Karpas-422 (cell line): ENCODE data around the gene GFRA1. TPM values are rescaled to one million over a fixed set of nuclear protein-coding genes. Genes with fewer than 3 reads are reported as not detected.

Experiments
- DNase-seq: peaks from one replicate; pipeline ENCODE4 v3.0.0-alpha.2; 2015
- H2AFZ ChIP-seq: fragments of 200-600 bp; sonication (generic); 2 replicates; pipeline ENCODE4 v1.6.1; 2014; ENCODE audit warnings: antibody characterized with exemption, low read length, mixed read lengths
- H3K27ac ChIP-seq: fragments of 200-600 bp; sonication (generic); 2 replicates; pipeline ENCODE4 v1.5.1; 2014; ENCODE audit warnings: mild to moderate bottlenecking, low read length, moderate library complexity
- H3K27me3 ChIP-seq: fragments of 200-600 bp; sonication (generic); 2 replicates; pipeline ENCODE4 v1.6.1; 2014; ENCODE audit warnings: low read length, mixed read lengths
- H3K36me3 ChIP-seq: fragments of 200-600 bp; sonication (generic); 2 replicates; pipeline ENCODE4 v1.6.1; 2014; ENCODE audit warnings: low read length, mixed read lengths; ENCODE audit not compliant: insufficient read depth
- H3K4me1 ChIP-seq: fragments of 200-600 bp; sonication (generic); 2 replicates; pipeline ENCODE4 v1.6.1; 2014; ENCODE audit warnings: mild to moderate bottlenecking, low read length, mixed read lengths
- H3K4me2 ChIP-seq: fragments of 200-600 bp; sonication (generic); 2 replicates; pipeline ENCODE4 v1.6.1; 2014; ENCODE audit warnings: low read length, low read depth, mild to moderate bottlenecking; ENCODE audit not compliant: poor library complexity, severe bottlenecking
- H3K4me3 ChIP-seq: fragments of 200-600 bp; sonication (generic); 2 replicates; pipeline ENCODE4 v1.5.1; 2014; ENCODE audit warnings: mild to moderate bottlenecking, antibody characterized with exemption, low read length, mixed read lengths
- H3K79me2 ChIP-seq: fragments of 200-600 bp; sonication (generic); 2 replicates; pipeline ENCODE4 v1.6.1; 2014; ENCODE audit warnings: mild to moderate bottlenecking, low read length, mixed read lengths
- H3K9ac ChIP-seq: fragments of 200-600 bp; sonication (generic); 2 replicates; pipeline ENCODE4 v1.6.0; 2014; ENCODE audit warnings: low read length
- H3K9me2 ChIP-seq: fragments of 200-600 bp; sonication (generic), shearing (Covaris generic); replicated peaks from 2 replicates; pipeline ENCODE4 v1.6.0; 2014; ENCODE audit warnings: mild to moderate bottlenecking, low read length, moderate library complexity; ENCODE audit not compliant: insufficient read depth
- H3K9me3 ChIP-seq: fragments of 300-700, 200-600 bp; sonication (generic); 2 replicates; pipeline ENCODE4 v1.6.1; 2014; ENCODE audit warnings: low read length, mixed read lengths
- H4K20me1 ChIP-seq: fragments of 200-600 bp; sonication (generic); 2 replicates; pipeline ENCODE4 v1.6.1; 2014; ENCODE audit warnings: mild to moderate bottlenecking, antibody characterized with exemption, low read length, low read depth; ENCODE audit not compliant: insufficient read depth
- total RNA-seq: library from RNA; depleted of rRNA; stranded (reverse); fragments of >200 nt; shearing (Covaris generic); gene quantifications from 2 replicates; pipeline ENCODE4 v1.2.3, GENCODE V29; 2014; ENCODE audit warnings: low replicate concordance

GFRA1 gene
- total RNA-seq, 1 experiment from 2014 or later, result not detected

DNA sequence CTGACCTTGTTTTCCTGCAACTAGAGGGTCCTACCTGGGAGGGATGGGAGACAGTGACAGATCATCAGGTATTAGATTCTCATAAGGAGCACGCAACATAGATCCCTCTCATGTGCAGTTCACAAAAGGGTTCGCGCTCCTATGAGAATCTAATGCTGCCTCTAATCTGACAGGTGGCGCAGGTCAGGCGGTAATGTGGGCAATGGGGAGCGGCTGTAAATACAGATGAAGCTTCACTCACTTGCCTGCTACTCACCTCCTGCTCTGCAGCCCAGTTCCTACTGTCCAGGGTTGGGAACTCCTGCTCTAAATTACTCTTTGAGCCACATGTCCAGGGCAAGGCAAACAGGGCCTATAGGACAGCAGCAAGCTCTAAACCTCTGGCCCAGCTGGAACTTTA, 46.2 kb downstream of the GFRA1 start:
- Histone ChIP-seq H3K27ac (no peak overlapping the region), H3K4me2 (no peak overlapping the region), H4K20me1 (no peaks in the 10 kb centered on the region), H3K4me3 (no peak overlapping the region), H3K79me2 (no peaks in the 10 kb centered on the region), H3K9ac (no peak overlapping the region), H3K27me3 (no peaks in the 10 kb centered on the region), H3K9me3 (no peaks in the 10 kb centered on the region), H3K36me3 (no peaks in the 10 kb centered on the region), H3K4me1 (no peaks in the 10 kb centered on the region), H2AFZ (no peak overlapping the region), H3K9me2 (no peaks in the 10 kb centered on the region)
- DNase-seq, result no peak

DNA sequence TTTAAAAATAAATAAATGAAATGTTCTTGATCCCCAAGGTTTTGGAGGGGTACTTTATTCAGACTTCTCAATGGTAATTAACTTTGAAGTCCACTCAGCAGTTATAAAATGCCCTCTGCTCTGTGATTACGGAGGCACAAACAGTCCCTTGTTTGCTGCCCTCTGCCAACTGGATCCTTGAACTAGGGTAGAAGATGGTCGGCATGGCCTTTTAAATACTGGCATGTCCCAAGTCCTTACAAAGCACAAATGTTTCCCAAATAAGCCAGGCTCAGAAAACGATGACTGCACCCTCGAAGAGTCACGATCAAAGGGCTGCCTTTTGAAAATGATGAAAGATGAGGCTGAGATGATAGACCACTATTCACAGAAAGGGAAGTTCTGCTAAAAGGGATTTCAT, 47.0 kb downstream of the GFRA1 start:
- H3K9me2 ChIP-seq, result no peaks in the 10 kb centered on the region
- no peaks in the 10 kb centered on the region for H3K79me2 ChIP-seq
- H3K4me1 ChIP-seq, result no peaks in the 10 kb centered on the region
- no peak for DNase-seq
- no peak overlapping the region for H3K27ac ChIP-seq
- H3K4me3 ChIP-seq, result no peak overlapping the region
- no peak overlapping the region for H3K9ac ChIP-seq
- H3K36me3 ChIP-seq, result no peaks in the 10 kb centered on the region
- no peak overlapping the region for H2AFZ ChIP-seq
- H4K20me1 ChIP-seq, result no peaks in the 10 kb centered on the region
- H3K27me3 ChIP-seq, result no peaks in the 10 kb centered on the region
- no peak overlapping the region for H3K4me2 ChIP-seq
- no peaks in the 10 kb centered on the region for H3K9me3 ChIP-seq

DNA sequence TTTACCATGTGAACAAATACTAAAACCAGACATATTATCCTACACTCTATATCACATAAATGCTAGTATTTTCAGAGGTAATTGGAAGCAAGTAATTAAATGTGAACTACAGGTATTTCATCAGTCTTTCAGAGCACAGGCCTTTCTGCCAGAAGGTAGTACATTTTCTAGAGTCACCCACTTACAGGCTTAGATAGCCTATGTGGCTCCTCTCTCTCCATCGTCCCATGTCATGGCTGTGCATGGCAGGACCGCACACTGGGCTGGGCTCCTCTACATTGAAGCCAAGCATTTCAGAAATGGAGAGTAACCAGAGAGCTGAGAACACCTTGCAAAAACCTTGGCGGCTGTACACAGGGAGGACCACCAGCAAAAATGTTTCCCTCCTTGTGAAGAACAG, 49.7 kb downstream of the GFRA1 start:
- Histone ChIP-seq H4K20me1 (no peaks in the 10 kb centered on the region), H3K4me2 (no peak overlapping the region), H3K36me3 (no peaks in the 10 kb centered on the region), H3K4me3 (no peak overlapping the region), H3K9ac (no peak overlapping the region), H3K9me3 (no peaks in the 10 kb centered on the region), H3K4me1 (no peaks in the 10 kb centered on the region), H3K27ac (no peak overlapping the region), H2AFZ (no peak overlapping the region), H3K27me3 (no peaks in the 10 kb centered on the region), H3K9me2 (no peaks in the 10 kb centered on the region), H3K79me2 (no peaks in the 10 kb centered on the region)
- DNase-seq, result no peak

DNA sequence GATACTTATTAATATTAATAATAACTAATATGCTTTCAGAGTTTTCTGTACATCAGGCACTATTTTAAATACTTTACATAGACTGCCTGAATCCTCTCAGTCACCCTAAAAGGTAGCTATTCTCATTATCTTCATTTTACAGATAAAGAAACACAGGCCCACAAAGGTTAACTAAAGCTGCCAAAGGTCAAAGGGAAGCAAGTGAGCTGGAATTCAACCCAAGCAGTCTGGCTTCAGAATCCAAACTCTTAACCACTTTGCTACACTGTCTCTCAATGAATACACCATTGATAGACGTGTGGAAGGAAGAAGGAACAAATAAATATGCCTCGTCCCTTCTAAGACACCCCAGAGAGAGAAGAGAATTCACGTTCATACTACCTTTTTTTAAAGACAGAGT, 52.0 kb downstream of the GFRA1 start:
- Histone ChIP-seq H3K79me2 (no peaks in the 10 kb centered on the region), H3K27ac (no peak overlapping the region), H3K9me3 (no peaks in the 10 kb centered on the region), H3K9me2 (no peaks in the 10 kb centered on the region), H2AFZ (no peak overlapping the region), H4K20me1 (no peaks in the 10 kb centered on the region), H3K4me3 (no peak overlapping the region), H3K4me1 (no peaks in the 10 kb centered on the region), H3K27me3 (no peaks in the 10 kb centered on the region), H3K9ac (no peak overlapping the region), H3K36me3 (no peaks in the 10 kb centered on the region), H3K4me2 (no peak overlapping the region)
- DNase-seq, result no peak

DNA sequence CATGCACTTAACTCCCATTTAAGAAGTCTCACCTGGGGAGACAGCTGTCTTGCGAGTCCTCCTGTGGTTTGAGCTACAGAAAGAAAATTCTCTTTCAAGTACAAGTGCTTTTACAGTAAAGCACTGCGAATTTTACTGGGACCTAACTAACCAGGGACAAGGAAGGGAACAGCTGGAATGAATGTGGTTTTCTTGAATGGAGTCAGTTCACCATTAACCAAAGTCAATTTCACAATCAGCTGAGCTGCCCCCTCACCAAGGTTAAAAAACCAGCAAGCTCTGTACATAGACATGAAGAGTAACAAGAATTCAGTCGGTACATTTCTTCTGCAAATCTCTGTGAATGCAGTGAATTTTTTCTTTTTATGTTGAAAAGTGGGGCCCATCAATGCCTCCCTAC, 56.3 kb downstream of the GFRA1 start:
- no peak for DNase-seq
- H3K27me3 ChIP-seq, result no peaks in the 10 kb centered on the region
- H2AFZ ChIP-seq, result no peak overlapping the region
- H3K9me3 ChIP-seq, result no peaks in the 10 kb centered on the region
- H3K79me2 ChIP-seq, result no peaks in the 10 kb centered on the region
- no peak overlapping the region for H3K4me3 ChIP-seq
- no peak overlapping the region for H3K4me2 ChIP-seq
- H4K20me1 ChIP-seq, result no peaks in the 10 kb centered on the region
- H3K9ac ChIP-seq, result no peak overlapping the region
- H3K36me3 ChIP-seq, result no peaks in the 10 kb centered on the region
- H3K27ac ChIP-seq, result no peak overlapping the region
- H3K4me1 ChIP-seq, result no peaks in the 10 kb centered on the region
- H3K9me2 ChIP-seq, result no peaks in the 10 kb centered on the region

DNA sequence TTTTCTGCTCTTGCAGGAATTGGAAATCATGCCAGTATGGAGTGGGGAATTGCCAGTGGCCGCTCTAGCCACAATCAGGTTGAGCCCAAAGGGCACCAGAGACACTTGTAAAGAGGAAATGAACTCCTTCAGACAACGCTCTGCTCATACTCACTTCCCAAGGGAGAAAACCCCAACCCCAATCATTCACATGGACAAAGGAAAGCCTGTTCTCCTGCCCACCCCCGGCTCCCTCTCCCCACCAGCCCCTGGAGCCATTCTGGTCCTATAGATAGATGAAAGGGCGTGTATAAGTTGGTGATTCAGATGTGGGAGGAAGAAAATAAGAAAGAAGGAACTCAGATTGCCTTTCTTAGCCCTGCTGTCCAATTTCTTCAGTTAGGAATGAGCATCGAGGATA, 57.4 kb downstream of the GFRA1 start:
- Histone ChIP-seq H3K36me3 (no peaks in the 10 kb centered on the region), H3K4me2 (no peak overlapping the region), H2AFZ (no peak overlapping the region), H3K27me3 (no peaks in the 10 kb centered on the region), H4K20me1 (no peaks in the 10 kb centered on the region), H3K9ac (no peak overlapping the region), H3K4me1 (no peaks in the 10 kb centered on the region), H3K9me2 (no peaks in the 10 kb centered on the region), H3K4me3 (no peak overlapping the region), H3K9me3 (no peaks in the 10 kb centered on the region), H3K27ac (no peak overlapping the region), H3K79me2 (no peaks in the 10 kb centered on the region)
- DNase-seq, result no peak

DNA sequence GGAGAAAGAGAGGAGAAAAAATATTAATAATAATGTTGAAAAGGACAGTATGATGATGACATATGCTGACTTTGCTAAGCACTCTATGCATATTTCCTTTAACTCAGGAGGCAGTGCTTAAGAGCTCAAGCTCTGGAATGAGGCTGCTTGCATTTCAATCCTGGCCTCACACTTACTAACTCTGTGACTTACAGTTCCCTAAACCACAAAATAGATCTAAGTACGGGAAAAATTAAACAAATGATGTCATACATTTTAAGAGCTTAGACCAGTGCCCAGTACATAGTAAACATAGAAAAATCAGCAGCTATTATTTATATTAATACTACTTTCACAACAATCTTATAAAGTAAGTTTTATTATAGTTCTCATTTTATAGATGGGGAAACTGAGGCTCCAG, 61.3 kb downstream of the GFRA1 start:
- no peak overlapping the region for H2AFZ ChIP-seq
- no peaks in the 10 kb centered on the region for H3K4me1 ChIP-seq
- H3K79me2 ChIP-seq, result no peaks in the 10 kb centered on the region
- no peaks in the 10 kb centered on the region for H3K27me3 ChIP-seq
- no peak for DNase-seq
- H3K9ac ChIP-seq, result no peak overlapping the region
- no peak overlapping the region for H3K27ac ChIP-seq
- H3K9me3 ChIP-seq, result no peaks in the 10 kb centered on the region
- H3K36me3 ChIP-seq, result no peaks in the 10 kb centered on the region
- H4K20me1 ChIP-seq, result no peaks in the 10 kb centered on the region
- H3K4me2 ChIP-seq, result no peak overlapping the region
- H3K4me3 ChIP-seq, result no peak overlapping the region
- no peaks in the 10 kb centered on the region for H3K9me2 ChIP-seq

DNA sequence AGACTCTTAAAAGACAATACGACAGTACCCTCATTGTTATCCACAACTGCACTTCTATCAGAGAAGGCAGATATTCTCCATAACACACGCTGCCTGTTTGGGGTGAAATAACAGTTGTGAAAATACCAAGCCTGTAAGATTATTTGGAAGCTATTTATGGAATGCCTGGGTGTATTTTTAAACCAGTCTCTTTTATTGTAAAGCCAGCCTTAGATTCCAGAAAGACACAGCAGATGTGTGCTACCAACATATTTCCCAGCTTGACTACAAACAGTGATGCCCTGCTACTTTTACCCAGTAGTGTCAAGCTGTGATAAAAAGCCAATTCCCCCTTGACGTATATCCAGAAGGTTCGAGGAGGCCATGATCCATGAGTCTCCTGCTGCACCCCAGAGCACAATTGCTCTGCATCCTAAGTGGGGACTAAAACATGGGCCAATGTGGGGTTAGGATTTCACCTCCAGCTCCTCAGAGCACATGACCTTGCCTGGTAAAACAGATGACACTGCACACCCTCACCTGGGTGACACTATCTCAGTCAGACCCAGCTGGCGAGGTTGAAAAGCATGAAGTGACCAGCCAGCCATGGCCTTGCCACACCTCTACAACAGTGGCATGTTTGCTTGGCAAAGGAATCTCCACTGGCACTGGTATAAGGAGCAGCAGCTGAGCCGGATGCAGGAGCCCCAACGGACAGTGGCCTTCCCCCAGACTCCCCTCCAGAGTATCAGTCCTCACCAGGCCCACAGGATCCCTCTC, 62.2 kb downstream of the GFRA1 start:
- Histone ChIP-seq H3K27ac (no peak overlapping the region), H3K9me3 (no peaks in the 10 kb centered on the region), H4K20me1 (no peaks in the 10 kb centered on the region), H3K27me3 (no peaks in the 10 kb centered on the region), H2AFZ (no peak overlapping the region), H3K4me2 (no peak overlapping the region), H3K9ac (no peak overlapping the region), H3K36me3 (no peaks in the 10 kb centered on the region), H3K79me2 (no peaks in the 10 kb centered on the region), H3K4me1 (no peaks in the 10 kb centered on the region), H3K9me2 (no peaks in the 10 kb centered on the region), H3K4me3 (no peak overlapping the region)
- no peak for DNase-seq
